ENCODE measurements around the gene NOC3L.

The NOC3L gene

DNA sequence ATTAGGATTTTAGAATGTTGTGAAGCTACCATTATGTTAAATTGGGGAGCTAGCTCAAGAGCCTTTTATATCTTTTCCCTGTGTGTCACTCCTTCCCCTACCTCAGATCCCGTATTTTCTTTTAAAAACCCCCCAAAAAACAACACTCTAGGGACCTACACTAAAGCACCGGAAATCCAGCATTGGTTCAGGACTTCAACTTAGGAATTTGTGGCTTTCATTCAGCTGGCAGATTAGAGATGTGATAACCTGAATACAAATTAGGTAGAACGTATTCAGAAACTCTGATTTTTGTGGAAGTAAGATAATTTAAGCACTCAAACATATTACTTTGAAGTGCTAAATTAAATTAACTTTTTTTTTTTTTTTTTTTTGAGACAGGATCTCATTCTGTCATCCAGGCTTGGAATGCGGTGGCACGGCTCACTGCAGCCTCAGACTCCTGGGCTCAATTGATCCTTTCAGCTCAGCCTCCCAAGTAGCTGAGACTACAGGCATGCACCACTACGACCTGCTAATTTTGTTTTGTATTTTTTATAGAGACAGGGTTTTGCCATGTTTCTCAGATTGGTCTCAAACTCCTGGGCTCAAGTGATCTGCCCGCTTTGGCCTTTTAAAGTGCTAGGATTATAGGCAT lies 46.4 kb upstream of the NOC3L start (continued):
- TF ChIP-seq, protein P1, sequence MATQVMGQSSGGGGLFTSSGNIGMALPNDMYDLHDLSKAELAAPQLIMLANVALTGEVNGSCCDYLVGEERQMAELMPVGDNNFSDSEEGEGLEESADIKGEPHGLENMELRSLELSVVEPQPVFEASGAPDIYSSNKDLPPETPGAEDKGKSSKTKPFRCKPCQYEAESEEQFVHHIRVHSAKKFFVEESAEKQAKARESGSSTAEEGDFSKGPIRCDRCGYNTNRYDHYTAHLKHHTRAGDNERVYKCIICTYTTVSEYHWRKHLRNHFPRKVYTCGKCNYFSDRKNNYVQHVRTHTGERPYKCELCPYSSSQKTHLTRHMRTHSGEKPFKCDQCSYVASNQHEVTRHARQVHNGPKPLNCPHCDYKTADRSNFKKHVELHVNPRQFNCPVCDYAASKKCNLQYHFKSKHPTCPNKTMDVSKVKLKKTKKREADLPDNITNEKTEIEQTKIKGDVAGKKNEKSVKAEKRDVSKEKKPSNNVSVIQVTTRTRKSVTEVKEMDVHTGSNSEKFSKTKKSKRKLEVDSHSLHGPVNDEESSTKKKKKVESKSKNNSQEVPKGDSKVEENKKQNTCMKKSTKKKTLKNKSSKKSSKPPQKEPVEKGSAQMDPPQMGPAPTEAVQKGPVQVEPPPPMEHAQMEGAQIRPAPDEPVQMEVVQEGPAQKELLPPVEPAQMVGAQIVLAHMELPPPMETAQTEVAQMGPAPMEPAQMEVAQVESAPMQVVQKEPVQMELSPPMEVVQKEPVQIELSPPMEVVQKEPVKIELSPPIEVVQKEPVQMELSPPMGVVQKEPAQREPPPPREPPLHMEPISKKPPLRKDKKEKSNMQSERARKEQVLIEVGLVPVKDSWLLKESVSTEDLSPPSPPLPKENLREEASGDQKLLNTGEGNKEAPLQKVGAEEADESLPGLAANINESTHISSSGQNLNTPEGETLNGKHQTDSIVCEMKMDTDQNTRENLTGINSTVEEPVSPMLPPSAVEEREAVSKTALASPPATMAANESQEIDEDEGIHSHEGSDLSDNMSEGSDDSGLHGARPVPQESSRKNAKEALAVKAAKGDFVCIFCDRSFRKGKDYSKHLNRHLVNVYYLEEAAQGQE (tag by site-specific recombination; IDR thresholded peaks at IDR 0.05): no peak; the same call in 1 of the 2 replicates
- TF ChIP-seq, protein P2, sequence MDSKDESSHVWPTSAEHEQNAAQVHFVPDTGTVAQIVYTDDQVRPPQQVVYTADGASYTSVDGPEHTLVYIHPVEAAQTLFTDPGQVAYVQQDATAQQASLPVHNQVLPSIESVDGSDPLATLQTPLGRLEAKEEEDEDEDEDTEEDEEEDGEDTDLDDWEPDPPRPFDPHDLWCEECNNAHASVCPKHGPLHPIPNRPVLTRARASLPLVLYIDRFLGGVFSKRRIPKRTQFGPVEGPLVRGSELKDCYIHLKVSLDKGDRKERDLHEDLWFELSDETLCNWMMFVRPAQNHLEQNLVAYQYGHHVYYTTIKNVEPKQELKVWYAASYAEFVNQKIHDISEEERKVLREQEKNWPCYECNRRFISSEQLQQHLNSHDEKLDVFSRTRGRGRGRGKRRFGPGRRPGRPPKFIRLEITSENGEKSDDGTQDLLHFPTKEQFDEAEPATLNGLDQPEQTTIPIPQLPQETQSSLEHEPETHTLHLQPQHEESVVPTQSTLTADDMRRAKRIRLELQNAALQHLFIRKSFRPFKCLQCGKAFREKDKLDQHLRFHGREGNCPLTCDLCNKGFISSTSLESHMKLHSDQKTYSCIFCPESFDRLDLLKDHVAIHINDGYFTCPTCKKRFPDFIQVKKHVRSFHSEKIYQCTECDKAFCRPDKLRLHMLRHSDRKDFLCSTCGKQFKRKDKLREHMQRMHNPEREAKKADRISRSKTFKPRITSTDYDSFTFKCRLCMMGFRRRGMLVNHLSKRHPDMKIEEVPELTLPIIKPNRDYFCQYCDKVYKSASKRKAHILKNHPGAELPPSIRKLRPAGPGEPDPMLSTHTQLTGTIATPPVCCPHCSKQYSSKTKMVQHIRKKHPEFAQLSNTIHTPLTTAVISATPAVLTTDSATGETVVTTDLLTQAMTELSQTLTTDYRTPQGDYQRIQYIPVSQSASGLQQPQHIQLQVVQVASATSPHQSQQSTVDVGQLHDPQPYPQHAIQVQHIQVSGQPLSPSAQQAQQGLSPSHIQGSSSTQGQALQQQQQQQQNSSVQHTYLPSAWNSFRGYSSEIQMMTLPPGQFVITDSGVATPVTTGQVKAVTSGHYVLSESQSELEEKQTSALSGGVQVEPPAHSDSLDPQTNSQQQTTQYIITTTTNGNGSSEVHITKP (tag by site-specific recombination; IDR thresholded peaks at IDR 0.05): peak; percentile 44; the same call in 1 of the 2 replicates
- TF ChIP-seq BCL11A (tag by site-specific recombination; IDR thresholded peaks at IDR 0.05; ENCODE audit: low read depth) (no peak), ZNF600 (tag by site-specific recombination; IDR thresholded peaks at IDR 0.05) (peak; percentile 45; the same call in 1 of the 2 replicates), TCF7L2 (IDR thresholded peaks at IDR 0.05; ENCODE audit: borderline replicate concordance, low read depth, low read length) (0 out of 2 replicates have a peak, but pooled peaks have one; percentile 8), ZEB2 (tag by site-specific recombination; IDR thresholded peaks at IDR 0.05) (0 out of 2 replicates have a peak, but pooled peaks have one; percentile 30), ZBTB17 (tag by site-specific recombination; IDR thresholded peaks at IDR 0.05) (peak; percentile 50; the same call in 1 of the 2 replicates), GFI1B (tag by site-specific recombination; IDR thresholded peaks at IDR 0.05) (0 out of 2 replicates have a peak, but pooled peaks have one; percentile 9)
- TF ChIP-seq, protein P3, sequence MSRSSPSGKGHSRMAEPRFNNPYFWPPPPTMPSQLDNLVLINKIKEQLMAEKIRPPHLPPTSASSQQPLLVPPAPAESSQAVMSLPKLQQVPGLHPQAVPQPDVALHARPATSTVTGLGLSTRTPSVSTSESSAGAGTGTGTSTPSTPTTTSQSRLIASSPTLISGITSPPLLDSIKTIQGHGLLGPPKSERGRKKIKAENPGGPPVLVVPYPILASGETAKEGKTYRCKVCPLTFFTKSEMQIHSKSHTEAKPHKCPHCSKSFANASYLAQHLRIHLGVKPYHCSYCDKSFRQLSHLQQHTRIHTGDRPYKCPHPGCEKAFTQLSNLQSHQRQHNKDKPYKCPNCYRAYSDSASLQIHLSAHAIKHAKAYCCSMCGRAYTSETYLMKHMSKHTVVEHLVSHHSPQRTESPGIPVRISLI (tag by site-specific recombination; IDR thresholded peaks at IDR 0.05): peak; percentile 88

DNA sequence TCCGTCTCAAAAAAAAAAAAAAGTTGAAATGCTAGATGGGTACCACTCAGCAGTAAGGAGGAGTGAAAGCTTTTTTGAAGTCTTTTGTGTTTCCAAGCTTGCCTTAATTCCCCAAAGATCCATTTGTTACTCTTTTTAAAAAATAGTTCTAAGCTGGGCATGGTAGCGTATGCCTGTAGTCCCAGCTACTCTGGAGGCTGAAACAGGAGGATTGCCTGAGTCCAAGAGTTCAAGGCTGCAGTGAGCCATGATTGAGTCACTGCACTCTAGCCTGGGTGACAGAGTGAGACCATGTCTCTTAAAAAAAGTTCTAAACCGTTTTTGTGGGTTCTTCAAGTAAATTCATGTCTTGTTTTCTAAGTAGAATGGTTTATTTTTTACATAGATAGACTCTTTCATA lies 44.9 kb upstream of the NOC3L start:
- Histone ChIP-seq H3K4me1 (ENCODE audit: control insufficient read depth, insufficient read depth, low read length) (peaks cover 17% of the 10 kb centered on the region), H3K9me3 (ENCODE audit: control insufficient read depth, insufficient read depth, low read depth, low read length) (no peaks in the 10 kb centered on the region), H3K27ac (ENCODE audit: extremely low read depth, low read depth, low read length) (no peak overlapping the region), H3K36me3 (ENCODE audit: control insufficient read depth in 2 of 2, insufficient read depth in 1 of 2, low read length in 2 of 2) (no peaks in the 10 kb centered on the region), H3K4me3 (ENCODE audit: low read depth, low read length) (no peak overlapping the region)
- POLR2A ChIA-PET: interaction anchor here (0.7 to 0.8 kb wide), 2 partner anchors 9 to 147 kb away, joined by 3 to 4 read pairs; no protein-coding TSS in a partner anchor
- CTCF ChIA-PET: interaction anchor here (0.6 to 1.4 kb wide), 2 partner anchors 9 to 1362 kb away, joined by 5 read pairs; no protein-coding TSS in a partner anchor
- TF ChIP-seq ZNF600 (tag by site-specific recombination; IDR thresholded peaks at IDR 0.05) (0 out of 2 replicates have a peak, but pooled peaks have one; percentile 64), ZBTB48 (tag by site-specific recombination; IDR thresholded peaks at IDR 0.05) (no peak)

DNA sequence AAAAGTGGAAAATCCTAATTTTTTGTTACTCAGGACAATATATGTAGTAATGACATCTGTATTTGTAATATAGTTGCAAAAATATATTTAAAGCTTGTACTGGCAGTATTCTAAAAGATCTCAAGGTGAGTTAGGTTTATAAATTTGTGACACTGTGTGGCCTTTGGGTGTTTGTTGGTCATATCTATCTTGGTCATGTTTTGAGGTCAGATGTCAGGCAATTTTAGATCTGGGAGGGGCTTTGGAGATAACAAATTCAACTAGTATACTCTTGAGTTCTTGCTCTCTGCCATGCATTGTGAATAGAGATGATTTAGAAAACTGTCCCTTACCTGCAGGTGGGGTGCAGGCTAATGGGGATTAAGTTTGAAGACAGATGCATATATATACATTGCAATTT lies 42.7 kb upstream of the NOC3L start:
- Histone ChIP-seq H3K4me1 (ENCODE audit: control insufficient read depth, insufficient read depth, low read length) (peaks cover 17% of the 10 kb centered on the region), H3K4me3 (ENCODE audit: low read depth, low read length) (no peak overlapping the region)
- TF ChIP-seq, protein P4, sequence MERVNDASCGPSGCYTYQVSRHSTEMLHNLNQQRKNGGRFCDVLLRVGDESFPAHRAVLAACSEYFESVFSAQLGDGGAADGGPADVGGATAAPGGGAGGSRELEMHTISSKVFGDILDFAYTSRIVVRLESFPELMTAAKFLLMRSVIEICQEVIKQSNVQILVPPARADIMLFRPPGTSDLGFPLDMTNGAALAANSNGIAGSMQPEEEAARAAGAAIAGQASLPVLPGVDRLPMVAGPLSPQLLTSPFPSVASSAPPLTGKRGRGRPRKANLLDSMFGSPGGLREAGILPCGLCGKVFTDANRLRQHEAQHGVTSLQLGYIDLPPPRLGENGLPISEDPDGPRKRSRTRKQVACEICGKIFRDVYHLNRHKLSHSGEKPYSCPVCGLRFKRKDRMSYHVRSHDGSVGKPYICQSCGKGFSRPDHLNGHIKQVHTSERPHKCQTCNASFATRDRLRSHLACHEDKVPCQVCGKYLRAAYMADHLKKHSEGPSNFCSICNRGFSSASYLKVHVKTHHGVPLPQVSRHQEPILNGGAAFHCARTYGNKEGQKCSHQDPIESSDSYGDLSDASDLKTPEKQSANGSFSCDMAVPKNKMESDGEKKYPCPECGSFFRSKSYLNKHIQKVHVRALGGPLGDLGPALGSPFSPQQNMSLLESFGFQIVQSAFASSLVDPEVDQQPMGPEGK (tag by site-specific recombination; IDR thresholded peaks at IDR 0.05): no peak
- TF ChIP-seq ZNF433 (tag by site-specific recombination; IDR thresholded peaks at IDR 0.05; ENCODE audit: low read depth): no peak
- no peak for TF ChIP-seq ZNF521 (tag by site-specific recombination; IDR thresholded peaks at IDR 0.05)
- TF ChIP-seq TCF7L2 (IDR thresholded peaks at IDR 0.05; ENCODE audit: borderline replicate concordance, low read depth, low read length): no peak
- TF ChIP-seq, protein P5, sequence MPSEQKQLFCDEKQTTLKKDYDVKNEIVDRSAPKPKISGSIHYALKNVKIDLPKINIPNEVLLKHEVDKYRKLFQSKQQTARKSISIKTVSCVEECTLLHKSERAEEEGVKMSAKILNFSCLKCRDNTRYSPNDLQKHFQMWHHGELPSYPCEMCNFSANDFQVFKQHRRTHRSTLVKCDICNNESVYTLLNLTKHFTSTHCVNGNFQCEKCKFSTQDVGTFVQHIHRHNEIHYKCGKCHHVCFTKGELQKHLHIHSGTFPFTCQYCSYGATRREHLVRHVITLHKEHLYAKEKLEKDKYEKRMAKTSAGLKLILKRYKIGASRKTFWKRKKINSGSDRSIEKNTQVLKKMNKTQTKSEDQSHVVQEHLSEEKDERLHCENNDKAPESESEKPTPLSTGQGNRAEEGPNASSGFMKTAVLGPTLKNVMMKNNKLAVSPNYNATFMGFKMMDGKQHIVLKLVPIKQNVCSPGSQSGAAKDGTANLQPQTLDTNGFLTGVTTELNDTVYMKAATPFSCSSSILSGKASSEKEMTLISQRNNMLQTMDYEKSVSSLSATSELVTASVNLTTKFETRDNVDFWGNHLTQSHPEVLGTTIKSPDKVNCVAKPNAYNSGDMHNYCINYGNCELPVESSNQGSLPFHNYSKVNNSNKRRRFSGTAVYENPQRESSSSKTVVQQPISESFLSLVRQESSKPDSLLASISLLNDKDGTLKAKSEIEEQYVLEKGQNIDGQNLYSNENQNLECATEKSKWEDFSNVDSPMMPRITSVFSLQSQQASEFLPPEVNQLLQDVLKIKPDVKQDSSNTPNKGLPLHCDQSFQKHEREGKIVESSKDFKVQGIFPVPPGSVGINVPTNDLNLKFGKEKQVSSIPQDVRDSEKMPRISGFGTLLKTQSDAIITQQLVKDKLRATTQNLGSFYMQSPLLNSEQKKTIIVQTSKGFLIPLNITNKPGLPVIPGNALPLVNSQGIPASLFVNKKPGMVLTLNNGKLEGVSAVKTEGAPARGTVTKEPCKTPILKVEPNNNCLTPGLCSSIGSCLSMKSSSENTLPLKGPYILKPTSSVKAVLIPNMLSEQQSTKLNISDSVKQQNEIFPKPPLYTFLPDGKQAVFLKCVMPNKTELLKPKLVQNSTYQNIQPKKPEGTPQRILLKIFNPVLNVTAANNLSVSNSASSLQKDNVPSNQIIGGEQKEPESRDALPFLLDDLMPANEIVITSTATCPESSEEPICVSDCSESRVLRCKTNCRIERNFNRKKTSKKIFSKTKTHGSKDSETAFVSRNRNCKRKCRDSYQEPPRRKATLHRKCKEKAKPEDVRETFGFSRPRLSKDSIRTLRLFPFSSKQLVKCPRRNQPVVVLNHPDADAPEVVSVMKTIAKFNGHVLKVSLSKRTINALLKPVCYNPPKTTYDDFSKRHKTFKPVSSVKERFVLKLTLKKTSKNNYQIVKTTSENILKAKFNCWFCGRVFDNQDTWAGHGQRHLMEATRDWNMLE (tag by site-specific recombination; conservative IDR thresholded peaks at IDR 0.05; ENCODE audit: low read depth): no peak
- TF ChIP-seq SP2 (tag by site-specific recombination; IDR thresholded peaks at IDR 0.05): no peak

More for the DNA sequence above, 42.7 kb upstream of the NOC3L start:
- Histone ChIP-seq H3K9me3 (ENCODE audit: control insufficient read depth, insufficient read depth, low read depth, low read length) (no peaks in the 10 kb centered on the region), H3K27ac (ENCODE audit: extremely low read depth, low read depth, low read length) (no peak overlapping the region), H3K36me3 (ENCODE audit: control insufficient read depth in 2 of 2, insufficient read depth in 1 of 2, low read length in 2 of 2) (no peaks in the 10 kb centered on the region)
- ChIA-PET CTCF (interaction anchor here (0.5 to 0.7 kb wide), 4 partner anchors 39 to 921 kb away, joined by 3 to 5 read pairs (median 4); no protein-coding TSS in a partner anchor), POLR2A (no interaction called here)

Measured in HEK293 (cell line).